ENCODE measurements around the gene BMERB1. TPM values are rescaled to one million over a fixed set of nuclear protein-coding genes. Genes with fewer than 3 reads are reported as not detected.
"Not testable (repeated sequence)": the region's sequence is repeated elsewhere in the genome, so short reads cannot be mapped to it uniquely, and the experiment has no call there.

BMERB1 gene
- total RNA-seq, 1 donor from 2014 or later = 75.3 TPM

GRCh38 chr16:15404792-15405191 is 29.6 kb upstream of the BMERB1 start:
- no peaks in the 10 kb centered on the region for H3K27me3 ChIP-seq (ENCODE audit: low read depth)
- intact Hi-C loops (cut with micrococcal nuclease) = no loop called here

GRCh38 chr16:15407756-15408155 is 26.6 kb upstream of the BMERB1 start:
- intact Hi-C loops (cut with micrococcal nuclease); H3K27me3 ChIP-seq (ENCODE audit: low read depth); DNase-seq; H3K9me3 ChIP-seq (replicated peaks); H3K4me1 ChIP-seq; H3K36me3 ChIP-seq; H3K4me3 ChIP-seq; H3K27ac ChIP-seq (replicated peaks): not testable (repeated sequence)

More at GRCh38 chr16:15404792-15405191, 29.6 kb upstream of the BMERB1 start:
- Histone ChIP-seq H3K4me1 (no peaks in the 10 kb centered on the region), H3K27ac (replicated peaks) (peak overlapping the region; percentile 56), H3K9me3 (replicated peaks) (no peaks in the 10 kb centered on the region), H3K36me3 (peaks cover 4% of the 10 kb centered on the region), H3K4me3 (no peak overlapping the region)
- no peak for DNase-seq
- no peak for TF ChIP-seq CTCF (IDR thresholded peaks at IDR 0.05; ENCODE audit: borderline replicate concordance)

GRCh38 chr16:15409476-15409875 is 24.9 kb upstream of the BMERB1 start:
- H3K4me3 ChIP-seq; H3K4me1 ChIP-seq; H3K36me3 ChIP-seq; DNase-seq; intact Hi-C loops (cut with micrococcal nuclease); H3K9me3 ChIP-seq (replicated peaks); H3K27ac ChIP-seq (replicated peaks); H3K27me3 ChIP-seq (ENCODE audit: low read depth): not testable (repeated sequence)

- no peak for TF ChIP-seq CTCF (IDR thresholded peaks at IDR 0.05; ENCODE audit: borderline replicate concordance)
- intact Hi-C loops (cut with micrococcal nuclease) = no loop called here
- no peak overlapping the region for H3K4me3 ChIP-seq
These were observed 18.8 kb upstream of the BMERB1 start for GRCh38 chr16:15415511-15415985.

GRCh38 chr16:15417197-15417596 is 17.2 kb upstream of the BMERB1 start:
- H3K9me3 ChIP-seq (replicated peaks) = no peaks in the 10 kb centered on the region
- no peak for DNase-seq
- no peak overlapping the region for H3K4me3 ChIP-seq
- H3K36me3 ChIP-seq = no peaks in the 10 kb centered on the region
- no peak for TF ChIP-seq CTCF (IDR thresholded peaks at IDR 0.05; ENCODE audit: borderline replicate concordance)
- intact Hi-C loops (cut with micrococcal nuclease) = no loop called here
- H3K4me1 ChIP-seq = no peaks in the 10 kb centered on the region
- no peak overlapping the region for H3K27ac ChIP-seq (replicated peaks)
- no peaks in the 10 kb centered on the region for H3K27me3 ChIP-seq (ENCODE audit: low read depth)

More at GRCh38 chr16:15415511-15415985, 18.8 kb upstream of the BMERB1 start:
- no peak for DNase-seq
- Histone ChIP-seq H3K27ac (replicated peaks) (no peak overlapping the region), H3K36me3 (no peaks in the 10 kb centered on the region), H3K27me3 (ENCODE audit: low read depth) (no peaks in the 10 kb centered on the region), H3K4me1 (no peaks in the 10 kb centered on the region), H3K9me3 (replicated peaks) (no peaks in the 10 kb centered on the region)

GRCh38 chr16:15418206-15418605 is 16.2 kb upstream of the BMERB1 start:
- H3K4me3 ChIP-seq = no peak overlapping the region
- DNase-seq = no peak
- H3K4me1 ChIP-seq = no peaks in the 10 kb centered on the region
- no peaks in the 10 kb centered on the region for H3K27me3 ChIP-seq (ENCODE audit: low read depth)
- no peak for TF ChIP-seq CTCF (IDR thresholded peaks at IDR 0.05; ENCODE audit: borderline replicate concordance)
- no peaks in the 10 kb centered on the region for H3K9me3 ChIP-seq (replicated peaks)
- no peak overlapping the region for H3K27ac ChIP-seq (replicated peaks)
- intact Hi-C loops (cut with micrococcal nuclease) = no loop called here
- H3K36me3 ChIP-seq = no peaks in the 10 kb centered on the region

- H3K27me3 ChIP-seq (ENCODE audit: low read depth); DNase-seq; H3K4me1 ChIP-seq; intact Hi-C loops (cut with micrococcal nuclease); H3K36me3 ChIP-seq; H3K4me3 ChIP-seq; H3K27ac ChIP-seq (replicated peaks); H3K9me3 ChIP-seq (replicated peaks): not testable (repeated sequence)
These were observed 12.7 kb upstream of the BMERB1 start for GRCh38 chr16:15421696-15422095.
